SK-MEL-5 (cell line): ENCODE data around the gene HSDL2. TPM values are rescaled to one million over a fixed set of nuclear protein-coding genes. Genes with fewer than 3 reads are reported as not detected.
"Not testable (repeated sequence)": the region's sequence is repeated elsewhere in the genome, so short reads cannot be mapped to it uniquely, and the experiment has no call there.

Experiments used
- DNase-seq: peaks from one replicate; pipeline ENCODE4 v3.0.0-alpha.2; 2016; ENCODE audit warnings: low read depth, low spot score
- in situ Hi-C: cut with HindIII; loops from 2 replicates; pipeline ENCODE4 v1.10.0; 2016; ENCODE audit warnings: low sequenced_read_pairs, high pct_unique_total_duplicates, low pct_unique_long_range_greater_than_20kb
- total RNA-seq: library from RNA; depleted of rRNA; stranded (reverse); fragments of >200 nt; shearing (Covaris generic); gene quantifications from 2 replicates; pipeline ENCODE4 v1.2.3, GENCODE V29; 2014; rRNA removed

The HSDL2 gene
- total RNA-seq, 1 experiment from 2014 or later, result 34.1 TPM

GRCh38 chr9:112502175-112502946 is 122.5 kb downstream of the HSDL2 start:
- DNase-seq, result no peak
- in situ Hi-C loops, result no loop called here

GRCh38 chr9:112503170-112503569 is 123.3 kb downstream of the HSDL2 start:
- in situ Hi-C loops, result no loop called here
- DNase-seq, result no peak

- in situ Hi-C loops, result no loop called here
- DNase-seq, result no peak
Observed at GRCh38 chr9:112505086-112505485, 125.2 kb downstream of the HSDL2 start.

GRCh38 chr9:112505607-112506006 is 125.7 kb downstream of the HSDL2 start:
- DNase-seq, result no peak
- in situ Hi-C loops, result no loop called here

GRCh38 chr9:112506571-112506970 is 126.7 kb downstream of the HSDL2 start:
- in situ Hi-C loops, result no loop called here
- no peak for DNase-seq

- no peak for DNase-seq
- in situ Hi-C loops, result no loop called here
Observed at GRCh38 chr9:112507001-112507680, 127.2 kb downstream of the HSDL2 start.

GRCh38 chr9:112508377-112508776 is 128.5 kb downstream of the HSDL2 start:
- in situ Hi-C loops, result no loop called here
- no peak for DNase-seq

GRCh38 chr9:112512377-112512776 is 132.5 kb downstream of the HSDL2 start:
- in situ Hi-C loops, DNase-seq: not testable (repeated sequence)

- in situ Hi-C loops, result no loop called here
- no peak for DNase-seq
Observed at GRCh38 chr9:112516769-112517168, 136.9 kb downstream of the HSDL2 start.

GRCh38 chr9:112520069-112520468 is 140.2 kb downstream of the HSDL2 start:
- DNase-seq, result no peak
- in situ Hi-C loops, result no loop called here

- DNase-seq, result no peak
- in situ Hi-C loops, result no loop called here
Observed at GRCh38 chr9:112520656-112521055, 140.7 kb downstream of the HSDL2 start.

Other genes with a start within 250 kb of the HSDL2 start
- 1.4 and 1.5 TPM in 2 replicates for gene SUSD1, start 204.8 kb upstream of the HSDL2 start, total RNA-seq
- gene PTBP3, start 46.5 kb upstream of the HSDL2 start, total RNA-seq, result 41.8 and 42.7 TPM in 2 replicates
- 2.0 TPM in 2 replicates for gene KIAA1958, start 106.7 kb downstream of the HSDL2 start, total RNA-seq